GM12865 (cell line): Measurements from ENCODE around the gene HOXA13.
A peak's percentile ranks its signal among the peaks of the same experiment; 100 is the strongest.

Experiments used
- DNase-seq: peaks from one replicate; pipeline ENCODE4 v3.0.0; 2010; ENCODE audit warnings: low read depth
- H3K4me3 ChIP-seq: 2 replicates; pipeline ENCODE4 v1.5.1; 2011; ENCODE audit warnings: mild to moderate bottlenecking, low read depth, low read length, control low read depth
- TF ChIP-seq, protein P1 (sequence below): IDR thresholded peaks from 2 replicates; pipeline ENCODE4 v1.5.1; 2011; ENCODE audit warnings: low read length, control low read depth, low read depth, inconsistent platforms; ENCODE audit not compliant: insufficient read depth; ENCODE audit errors: missing control alignments

Gene HOXA13

DNA sequence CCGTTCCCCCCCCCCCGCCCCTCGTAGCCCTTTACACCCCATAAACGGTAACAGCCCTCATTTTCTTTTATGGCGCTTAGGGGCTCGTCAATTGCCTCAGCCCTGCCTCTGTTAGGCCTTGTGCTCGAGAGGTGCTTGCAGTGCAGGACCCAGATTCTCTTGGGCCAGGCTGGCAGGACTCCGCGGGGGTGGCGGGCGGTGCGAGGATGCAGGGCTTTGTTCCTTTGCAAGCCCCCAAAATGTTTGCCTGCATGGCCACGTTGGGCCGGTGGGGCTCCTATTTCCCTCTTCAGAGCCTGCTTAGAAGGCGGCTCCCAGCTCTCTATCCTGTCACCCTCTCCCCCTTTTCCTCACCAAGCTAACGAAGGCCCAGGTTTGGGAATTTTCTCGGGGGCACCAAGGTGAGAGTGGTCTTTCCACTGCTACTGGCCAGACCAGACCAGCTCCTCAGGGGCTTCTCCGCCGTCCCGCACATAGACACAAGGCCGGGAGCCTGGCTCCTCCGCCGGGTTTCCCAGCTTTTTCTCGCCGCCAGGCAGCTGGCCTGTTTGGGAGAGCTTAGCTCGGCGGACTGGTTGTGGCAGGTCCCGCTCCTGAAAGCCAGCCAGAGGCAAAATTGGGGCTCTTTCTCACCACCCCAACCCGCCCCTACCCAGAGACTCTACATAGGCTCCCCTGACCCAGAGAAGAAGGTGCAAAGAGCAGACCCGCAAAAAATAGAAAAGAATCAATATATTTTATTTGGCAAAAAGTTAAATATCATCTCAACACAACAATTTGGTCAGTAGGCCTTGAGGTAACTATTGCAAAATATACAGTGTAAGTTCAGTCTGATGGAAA is 38.0 kb downstream of the HOXA13 start:
- DNase-seq = no peak
- TF ChIP-seq, protein P1, sequence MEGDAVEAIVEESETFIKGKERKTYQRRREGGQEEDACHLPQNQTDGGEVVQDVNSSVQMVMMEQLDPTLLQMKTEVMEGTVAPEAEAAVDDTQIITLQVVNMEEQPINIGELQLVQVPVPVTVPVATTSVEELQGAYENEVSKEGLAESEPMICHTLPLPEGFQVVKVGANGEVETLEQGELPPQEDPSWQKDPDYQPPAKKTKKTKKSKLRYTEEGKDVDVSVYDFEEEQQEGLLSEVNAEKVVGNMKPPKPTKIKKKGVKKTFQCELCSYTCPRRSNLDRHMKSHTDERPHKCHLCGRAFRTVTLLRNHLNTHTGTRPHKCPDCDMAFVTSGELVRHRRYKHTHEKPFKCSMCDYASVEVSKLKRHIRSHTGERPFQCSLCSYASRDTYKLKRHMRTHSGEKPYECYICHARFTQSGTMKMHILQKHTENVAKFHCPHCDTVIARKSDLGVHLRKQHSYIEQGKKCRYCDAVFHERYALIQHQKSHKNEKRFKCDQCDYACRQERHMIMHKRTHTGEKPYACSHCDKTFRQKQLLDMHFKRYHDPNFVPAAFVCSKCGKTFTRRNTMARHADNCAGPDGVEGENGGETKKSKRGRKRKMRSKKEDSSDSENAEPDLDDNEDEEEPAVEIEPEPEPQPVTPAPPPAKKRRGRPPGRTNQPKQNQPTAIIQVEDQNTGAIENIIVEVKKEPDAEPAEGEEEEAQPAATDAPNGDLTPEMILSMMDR = no peak
- no peak overlapping the region for H3K4me3 ChIP-seq

DNA sequence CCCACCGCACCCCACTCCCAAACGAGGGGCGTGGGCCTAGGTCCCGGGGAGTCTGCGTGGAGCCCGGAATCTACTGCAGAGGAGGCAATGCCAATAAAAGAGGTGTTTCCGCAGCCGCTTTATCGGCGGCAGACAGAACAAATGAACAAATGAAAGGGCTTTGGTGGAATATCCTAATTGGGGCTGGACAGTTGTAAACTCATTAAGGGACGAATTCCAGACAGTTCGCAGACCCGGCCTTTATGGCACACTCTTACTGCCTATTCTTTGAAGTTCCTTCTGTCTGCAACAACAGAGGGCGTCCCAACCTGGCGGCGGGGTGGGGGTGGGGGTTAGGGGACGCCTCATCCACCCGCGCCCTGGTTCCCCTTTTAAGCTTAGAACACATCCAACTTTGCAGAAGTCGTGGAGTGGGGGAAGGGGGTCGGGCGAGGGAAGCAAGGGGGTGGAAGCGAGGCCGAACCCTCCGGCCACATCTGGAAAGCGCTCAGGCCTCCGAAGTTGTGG is 38.6 kb downstream of the HOXA13 start:
- TF ChIP-seq, protein P1 = no peak
- no peak for DNase-seq
- H3K4me3 ChIP-seq = peak overlapping the region; percentile 60

DNA sequence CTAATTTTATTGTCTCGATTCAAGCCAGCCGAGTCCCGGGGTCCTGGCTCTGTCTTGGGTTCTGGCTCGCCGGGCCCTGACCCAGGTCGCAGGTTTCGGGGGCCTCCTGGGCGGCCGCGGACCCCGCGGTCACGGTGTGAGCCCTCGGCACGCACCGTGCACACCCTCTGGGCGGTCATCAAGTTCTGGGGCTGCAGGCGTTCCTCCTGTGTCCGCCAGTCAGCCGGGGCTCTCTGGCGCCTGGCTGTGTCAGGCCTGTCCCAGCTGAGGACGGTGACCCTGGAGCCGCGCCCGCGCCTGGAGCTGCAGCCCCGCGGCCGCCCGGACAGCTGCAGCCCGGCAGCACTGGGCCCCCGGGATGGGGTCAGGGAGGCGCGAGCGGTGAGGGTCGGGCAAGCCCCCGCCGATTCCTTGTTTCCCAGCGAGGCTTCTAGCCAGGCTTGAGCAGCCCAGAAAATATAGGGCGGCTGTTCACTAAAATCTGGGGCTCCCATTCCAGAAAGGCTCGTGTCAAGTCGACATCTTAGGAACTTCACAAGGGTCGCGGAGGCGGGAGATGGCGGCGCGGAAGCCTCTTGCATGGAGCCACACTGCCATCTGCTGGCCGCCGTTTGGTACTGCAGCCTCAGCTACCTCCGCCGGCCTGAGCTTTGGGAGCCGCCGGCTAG is 39.2 kb downstream of the HOXA13 start:
- peak overlapping the region; percentile 60 for H3K4me3 ChIP-seq
- TF ChIP-seq, protein P1 = peak; percentile 97
- DNase-seq = peak; percentile 93

DNA sequence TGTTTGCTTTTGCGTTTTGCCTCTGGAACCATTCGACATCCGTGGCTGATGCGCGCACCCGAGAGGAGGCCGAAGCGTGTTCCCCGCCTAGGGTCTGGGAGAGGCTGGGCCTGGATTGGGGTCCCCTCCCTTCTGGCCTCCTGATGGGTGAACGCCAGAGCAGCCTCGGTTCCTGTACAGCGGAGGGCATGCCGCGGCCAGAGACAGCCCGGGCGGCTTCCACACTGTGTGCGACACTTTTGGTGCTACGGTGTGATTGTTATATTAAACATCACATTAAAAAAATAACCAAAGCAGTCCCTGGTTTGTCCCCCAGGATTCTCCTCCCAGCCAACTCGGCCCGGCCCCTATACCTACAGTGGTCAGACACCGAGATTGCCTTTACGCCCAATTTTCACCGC is 39.7 kb downstream of the HOXA13 start:
- no peak for DNase-seq
- peak overlapping the region; percentile 60 for H3K4me3 ChIP-seq

DNA sequence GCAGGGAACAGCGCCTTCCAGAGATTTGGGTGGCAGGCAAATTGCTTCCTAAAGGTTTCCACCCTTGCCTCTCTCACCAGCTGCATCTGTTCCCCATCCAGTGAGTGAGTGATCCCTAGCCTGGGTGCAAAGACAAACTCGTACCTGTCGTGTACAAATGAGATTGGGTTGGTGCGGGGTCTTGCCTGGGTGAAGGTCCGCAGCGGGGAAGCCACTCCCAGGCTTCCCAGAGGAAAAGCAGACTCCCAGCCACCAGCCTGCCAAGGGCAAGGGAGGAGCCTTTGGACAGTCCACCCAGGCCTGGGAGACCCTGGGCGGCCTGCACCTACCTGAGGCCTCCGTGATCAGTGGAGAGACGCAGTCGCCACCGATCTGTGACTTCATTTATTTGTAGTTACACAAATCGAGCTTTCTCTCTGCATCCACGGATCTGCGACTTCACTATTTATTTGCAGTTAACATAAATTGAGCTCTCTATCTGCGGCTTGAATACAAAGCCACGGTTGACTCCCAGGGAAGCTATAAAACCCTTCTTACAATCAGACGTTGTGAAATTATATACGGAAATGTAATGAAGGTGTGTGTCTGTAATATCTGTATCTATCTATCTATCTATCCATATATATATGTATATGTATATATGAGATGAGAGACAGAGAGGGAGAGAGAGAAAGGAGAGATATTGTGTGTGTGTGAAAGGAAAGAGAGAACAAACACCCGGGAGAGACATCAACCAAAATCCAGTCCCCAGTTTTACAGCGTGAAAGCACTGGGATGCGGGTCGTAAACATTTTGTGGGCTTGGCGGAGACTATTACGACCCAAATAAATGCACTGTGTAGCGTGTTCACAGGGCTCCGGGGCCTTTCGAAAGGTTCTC is 40.4 kb downstream of the HOXA13 start:
- DNase-seq = no peak
- TF ChIP-seq, protein P1 = no peak
- H3K4me3 ChIP-seq = no peak overlapping the region

More for the DNA sequence above, 39.7 kb downstream of the HOXA13 start:
- TF ChIP-seq, protein P1 = no peak

DNA sequence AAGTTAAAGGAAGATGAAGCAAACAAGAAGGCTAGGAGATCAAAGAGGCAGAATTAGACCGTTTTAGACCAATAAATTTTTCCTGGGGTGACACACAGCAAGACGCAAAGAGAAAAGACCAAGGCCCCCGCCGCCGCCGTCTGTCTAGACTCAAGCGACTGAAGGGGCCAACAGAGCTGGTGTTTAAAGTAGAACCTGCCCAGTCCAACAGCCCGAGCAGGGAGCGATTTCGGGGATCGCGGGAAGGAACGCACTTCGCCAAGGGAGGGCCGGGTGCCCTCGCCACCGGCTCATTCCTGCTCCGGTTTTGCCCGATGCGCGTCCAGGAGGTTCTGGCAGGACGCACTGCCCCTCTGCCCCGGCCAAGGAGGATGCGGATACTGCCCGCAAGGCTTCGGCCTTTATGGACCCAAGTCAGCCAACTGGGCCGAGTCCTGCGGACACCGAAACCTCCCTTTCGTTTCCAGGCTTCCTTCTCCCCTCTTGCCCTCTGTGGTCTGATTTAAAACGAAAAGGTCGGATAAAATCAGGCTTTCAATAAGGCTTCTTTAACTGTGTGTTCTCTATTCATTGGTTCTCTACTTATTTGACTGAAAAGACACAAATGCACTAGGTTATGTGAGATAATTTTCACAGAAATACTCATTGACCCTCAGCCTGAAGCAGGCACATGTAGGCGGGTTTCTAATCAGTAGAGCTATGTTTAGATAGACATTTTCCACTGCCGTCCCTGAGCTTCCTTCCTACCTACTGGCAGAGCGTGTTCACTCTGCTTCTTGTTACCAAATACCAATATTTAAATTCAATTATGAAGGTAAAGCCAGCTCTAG is 41.2 kb downstream of the HOXA13 start:
- DNase-seq = no peak
- TF ChIP-seq, protein P1 = no peak
- H3K4me3 ChIP-seq = no peak overlapping the region
